Measurements from ENCODE around the gene CCHCR1.
A peak's percentile ranks its signal among the peaks of the same experiment; 100 is the strongest.
"Not testable (repeated sequence)": the region's sequence is repeated elsewhere in the genome, so short reads cannot be mapped to it uniquely, and the experiment has no call there.

CCHCR1 gene

DNA sequence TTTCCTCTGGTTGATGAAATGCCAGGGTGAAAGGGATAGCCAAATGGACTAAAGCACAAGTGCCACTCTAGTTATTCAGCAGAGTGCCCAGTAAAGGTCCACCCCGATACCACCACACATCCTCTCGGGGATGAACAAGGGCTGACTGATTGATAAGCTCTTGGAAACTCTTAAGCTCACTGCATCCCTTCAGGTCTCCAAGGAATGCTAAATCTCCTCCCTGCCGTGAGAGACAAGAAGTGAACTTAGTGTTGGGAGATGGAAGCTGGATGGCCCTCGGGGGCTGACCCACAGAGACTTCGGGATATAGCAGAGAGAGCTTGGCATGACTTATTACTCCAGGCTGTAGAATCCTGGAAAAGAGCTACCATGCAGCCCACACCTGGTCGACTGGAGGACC is 26.3 kb upstream of the CCHCR1 start:
- not testable (repeated sequence) for H3K9me3 ChIP-seq (ENCODE audit: control insufficient read depth, low read length); H3K4me1 ChIP-seq (ENCODE audit: control insufficient read depth, insufficient read depth, low read length, poor library complexity, severe bottlenecking); DNase-seq; H3K27ac ChIP-seq (ENCODE audit: insufficient read depth, low read length, poor library complexity, severe bottlenecking); H3K27me3 ChIP-seq (replicated peaks; ENCODE audit: control insufficient read depth, insufficient read depth, low read length, poor library complexity, severe bottlenecking); H3K36me3 ChIP-seq (ENCODE audit: control insufficient read depth, insufficient read depth, low read length); H3K4me3 ChIP-seq (ENCODE audit: insufficient read depth, low read depth, low read length, poor library complexity, severe bottlenecking)

DNA sequence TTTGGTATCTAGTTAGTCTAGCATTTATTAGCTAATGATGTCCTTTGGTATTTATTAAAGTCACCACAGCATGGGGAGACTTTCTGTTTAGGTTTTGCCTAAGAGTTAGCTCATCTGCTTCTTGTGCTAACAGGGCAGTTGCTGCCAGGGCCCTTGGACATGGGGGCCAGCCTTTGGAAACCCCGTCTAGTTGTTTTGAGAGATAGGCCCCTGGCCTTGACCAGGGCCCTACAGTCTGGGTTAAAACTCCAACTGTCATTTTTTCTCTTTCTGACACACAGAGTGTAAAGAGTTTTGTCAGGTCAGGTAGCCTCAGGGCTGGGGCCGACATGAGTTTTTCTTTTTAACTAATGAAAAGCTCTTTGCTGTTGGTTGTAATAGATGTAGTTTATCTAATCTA is 25.7 kb upstream of the CCHCR1 start:
- H3K9me3 ChIP-seq (ENCODE audit: control insufficient read depth, low read length); H3K4me1 ChIP-seq (ENCODE audit: control insufficient read depth, insufficient read depth, low read length, poor library complexity, severe bottlenecking); H3K4me3 ChIP-seq (ENCODE audit: insufficient read depth, low read depth, low read length, poor library complexity, severe bottlenecking); H3K36me3 ChIP-seq (ENCODE audit: control insufficient read depth, insufficient read depth, low read length); H3K27me3 ChIP-seq (replicated peaks; ENCODE audit: control insufficient read depth, insufficient read depth, low read length, poor library complexity, severe bottlenecking); H3K27ac ChIP-seq (ENCODE audit: insufficient read depth, low read length, poor library complexity, severe bottlenecking); DNase-seq: not testable (repeated sequence)

GRCh38 chr6:31180500-31180899 is 22.9 kb upstream of the CCHCR1 start:
- H3K4me3 ChIP-seq (ENCODE audit: insufficient read depth, low read depth, low read length, poor library complexity, severe bottlenecking) = peak overlapping the region; percentile 44
- H3K36me3 ChIP-seq (ENCODE audit: control insufficient read depth, insufficient read depth, low read length) = no peaks in the 10 kb centered on the region
- no peaks in the 10 kb centered on the region for H3K27me3 ChIP-seq (replicated peaks; ENCODE audit: control insufficient read depth, insufficient read depth, low read length, poor library complexity, severe bottlenecking)
- peak in 2 of 3 donors; percentile 24 to 69 for DNase-seq
- H3K4me1 ChIP-seq (ENCODE audit: control insufficient read depth, insufficient read depth, low read length, poor library complexity, severe bottlenecking) = peaks cover 8% of the 10 kb centered on the region
- no peak overlapping the region for H3K27ac ChIP-seq (ENCODE audit: insufficient read depth, low read length, poor library complexity, severe bottlenecking)
- no peaks in the 10 kb centered on the region for H3K9me3 ChIP-seq (ENCODE audit: control insufficient read depth, low read length)

DNA sequence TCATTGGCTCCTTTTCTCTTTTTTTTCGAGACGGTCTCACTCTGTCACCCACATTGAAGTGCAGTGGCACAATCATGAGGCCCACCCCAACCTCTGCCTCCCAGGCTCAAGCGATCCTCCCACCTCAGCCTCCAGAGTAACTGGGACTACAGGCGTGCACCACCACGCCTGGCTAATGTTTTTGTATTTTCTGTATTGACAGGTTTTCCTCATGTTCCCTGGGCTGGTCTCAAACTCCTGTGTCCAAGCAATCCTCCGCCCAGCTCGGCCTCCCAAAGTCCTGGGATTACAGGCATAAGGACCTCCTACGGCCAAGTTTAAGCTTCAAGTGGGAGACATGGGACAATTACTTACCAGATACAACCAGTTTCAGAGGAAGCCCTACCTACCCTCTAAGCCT is 22.3 kb upstream of the CCHCR1 start:
- peaks cover 8% of the 10 kb centered on the region for H3K4me1 ChIP-seq (ENCODE audit: control insufficient read depth, insufficient read depth, low read length, poor library complexity, severe bottlenecking)
- no peak for DNase-seq
- no peak overlapping the region for H3K27ac ChIP-seq (ENCODE audit: insufficient read depth, low read length, poor library complexity, severe bottlenecking)
- H3K36me3 ChIP-seq (ENCODE audit: control insufficient read depth, insufficient read depth, low read length) = no peaks in the 10 kb centered on the region
- no peaks in the 10 kb centered on the region for H3K9me3 ChIP-seq (ENCODE audit: control insufficient read depth, low read length)
- H3K4me3 ChIP-seq (ENCODE audit: insufficient read depth, low read depth, low read length, poor library complexity, severe bottlenecking) = peak overlapping the region; percentile 44
- no peaks in the 10 kb centered on the region for H3K27me3 ChIP-seq (replicated peaks; ENCODE audit: control insufficient read depth, insufficient read depth, low read length, poor library complexity, severe bottlenecking)

DNA sequence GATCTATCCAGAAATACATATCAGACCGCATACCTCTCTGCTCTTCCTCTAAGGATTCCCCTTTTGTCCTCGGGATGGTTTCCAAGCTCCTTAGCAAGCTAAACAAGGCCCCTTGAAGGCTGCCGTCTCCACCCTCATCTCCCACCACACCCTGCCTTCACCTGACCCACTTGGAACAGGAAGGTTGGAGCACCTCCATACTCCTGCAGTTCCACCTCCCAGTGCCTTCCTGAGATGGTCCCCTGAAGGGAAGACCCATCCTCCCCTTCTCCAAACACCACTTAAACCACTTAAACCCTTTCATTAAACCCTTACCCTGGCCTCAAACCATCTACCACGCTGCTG is 21.4 kb upstream of the CCHCR1 start:
- no peaks in the 10 kb centered on the region for H3K36me3 ChIP-seq (ENCODE audit: control insufficient read depth, insufficient read depth, low read length)
- no peak for DNase-seq
- no peak overlapping the region for H3K27ac ChIP-seq (ENCODE audit: insufficient read depth, low read length, poor library complexity, severe bottlenecking)
- no peaks in the 10 kb centered on the region for H3K27me3 ChIP-seq (replicated peaks; ENCODE audit: control insufficient read depth, insufficient read depth, low read length, poor library complexity, severe bottlenecking)
- H3K4me3 ChIP-seq (ENCODE audit: insufficient read depth, low read depth, low read length, poor library complexity, severe bottlenecking) = no peak overlapping the region
- peaks cover 8% of the 10 kb centered on the region for H3K4me1 ChIP-seq (ENCODE audit: control insufficient read depth, insufficient read depth, low read length, poor library complexity, severe bottlenecking)
- H3K9me3 ChIP-seq (ENCODE audit: control insufficient read depth, low read length) = no peaks in the 10 kb centered on the region

DNA sequence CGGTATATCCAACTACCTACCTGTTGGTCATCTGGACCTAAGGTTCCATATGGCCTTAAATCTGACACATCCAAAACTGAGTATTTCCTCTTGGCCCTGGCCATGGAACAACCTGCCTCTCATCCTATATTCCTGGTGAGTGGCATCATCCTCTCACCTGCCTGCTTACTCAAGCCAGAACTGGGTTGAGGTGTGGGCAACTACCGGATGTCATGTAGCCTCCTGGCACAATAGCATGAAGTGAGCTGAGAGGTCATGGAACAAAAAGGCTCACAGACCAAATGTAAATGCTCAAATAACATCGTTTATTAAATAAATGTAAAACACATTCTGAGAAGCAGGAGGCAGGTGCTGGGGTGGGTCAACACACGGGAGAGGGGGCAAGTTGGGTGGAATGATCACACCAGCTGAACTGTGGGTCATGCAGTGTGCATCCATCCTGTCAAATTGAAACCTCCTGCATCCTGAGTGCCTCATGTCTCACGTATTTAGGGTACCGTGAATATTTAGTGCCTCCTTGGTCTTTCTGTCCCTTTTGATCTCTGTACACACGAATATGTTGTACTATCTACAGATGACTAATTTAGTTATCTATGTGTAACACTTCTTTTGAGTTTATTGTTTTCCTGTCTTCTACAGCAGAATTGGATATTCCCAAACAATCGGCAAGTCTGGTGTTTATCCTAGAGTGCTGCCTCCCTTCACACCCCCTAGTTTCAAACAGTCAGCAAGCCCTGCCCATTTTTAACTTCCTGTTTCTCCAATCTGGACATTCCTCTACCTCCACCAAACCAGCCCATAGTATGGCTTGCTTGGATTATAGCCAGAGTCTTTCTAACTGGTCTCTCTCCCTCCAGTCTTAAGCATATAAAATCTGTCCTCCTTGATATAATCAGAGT is 20.8 kb upstream of the CCHCR1 start:
- DNase-seq = no peak
- Histone ChIP-seq H3K36me3 (ENCODE audit: control insufficient read depth, insufficient read depth, low read length) (no peaks in the 10 kb centered on the region), H3K9me3 (ENCODE audit: control insufficient read depth, low read length) (no peaks in the 10 kb centered on the region), H3K4me3 (ENCODE audit: insufficient read depth, low read depth, low read length, poor library complexity, severe bottlenecking) (no peak overlapping the region), H3K4me1 (ENCODE audit: control insufficient read depth, insufficient read depth, low read length, poor library complexity, severe bottlenecking) (peaks cover 8% of the 10 kb centered on the region), H3K27me3 (replicated peaks; ENCODE audit: control insufficient read depth, insufficient read depth, low read length, poor library complexity, severe bottlenecking) (no peaks in the 10 kb centered on the region), H3K27ac (ENCODE audit: insufficient read depth, low read length, poor library complexity, severe bottlenecking) (no peak overlapping the region)

DNA sequence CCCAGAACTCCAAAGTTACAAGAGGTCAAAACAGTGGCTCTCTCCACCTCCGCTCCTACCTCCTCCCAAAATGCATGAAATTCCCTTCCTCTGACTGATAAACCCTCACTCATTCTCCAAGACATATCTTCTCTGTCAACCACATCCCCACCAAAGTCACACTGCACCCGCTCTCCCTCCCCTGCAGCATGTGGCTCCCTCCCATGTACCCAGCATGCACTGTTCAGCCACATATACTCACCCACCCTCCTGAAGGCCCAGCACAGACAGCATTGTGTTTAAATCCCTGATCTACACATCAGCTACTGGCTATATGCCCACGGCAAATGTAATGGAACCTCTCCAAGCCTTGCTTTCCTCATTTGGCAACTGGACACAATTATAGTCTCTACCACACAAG is 18.4 kb upstream of the CCHCR1 start:
- H3K4me1 ChIP-seq (ENCODE audit: control insufficient read depth, insufficient read depth, low read length, poor library complexity, severe bottlenecking) = peaks cover 8% of the 10 kb centered on the region
- H3K9me3 ChIP-seq (ENCODE audit: control insufficient read depth, low read length) = no peaks in the 10 kb centered on the region
- no peak overlapping the region for H3K4me3 ChIP-seq (ENCODE audit: insufficient read depth, low read depth, low read length, poor library complexity, severe bottlenecking)
- no peaks in the 10 kb centered on the region for H3K27me3 ChIP-seq (replicated peaks; ENCODE audit: control insufficient read depth, insufficient read depth, low read length, poor library complexity, severe bottlenecking)
- no peaks in the 10 kb centered on the region for H3K36me3 ChIP-seq (ENCODE audit: control insufficient read depth, insufficient read depth, low read length)
- no peak for DNase-seq
- no peak overlapping the region for H3K27ac ChIP-seq (ENCODE audit: insufficient read depth, low read length, poor library complexity, severe bottlenecking)

- Histone ChIP-seq H3K36me3 (ENCODE audit: control insufficient read depth, insufficient read depth, low read length) (no peaks in the 10 kb centered on the region), H3K27ac (ENCODE audit: insufficient read depth, low read length, poor library complexity, severe bottlenecking) (no peak overlapping the region), H3K4me3 (ENCODE audit: insufficient read depth, low read depth, low read length, poor library complexity, severe bottlenecking) (no peak overlapping the region), H3K4me1 (ENCODE audit: control insufficient read depth, insufficient read depth, low read length, poor library complexity, severe bottlenecking) (peaks cover 8% of the 10 kb centered on the region), H3K9me3 (ENCODE audit: control insufficient read depth, low read length) (no peaks in the 10 kb centered on the region), H3K27me3 (replicated peaks; ENCODE audit: control insufficient read depth, insufficient read depth, low read length, poor library complexity, severe bottlenecking) (no peaks in the 10 kb centered on the region)
- no peak for DNase-seq
These were observed 16.8 kb upstream of the CCHCR1 start for GRCh38 chr6:31174378-31174777.

GRCh38 chr6:31173406-31173805 is 15.8 kb upstream of the CCHCR1 start:
- H3K36me3 ChIP-seq (ENCODE audit: control insufficient read depth, insufficient read depth, low read length) = no peaks in the 10 kb centered on the region
- no peaks in the 10 kb centered on the region for H3K9me3 ChIP-seq (ENCODE audit: control insufficient read depth, low read length)
- H3K27me3 ChIP-seq (replicated peaks; ENCODE audit: control insufficient read depth, insufficient read depth, low read length, poor library complexity, severe bottlenecking) = no peaks in the 10 kb centered on the region
- no peak overlapping the region for H3K27ac ChIP-seq (ENCODE audit: insufficient read depth, low read length, poor library complexity, severe bottlenecking)
- peaks cover 4% of the 10 kb centered on the region for H3K4me1 ChIP-seq (ENCODE audit: control insufficient read depth, insufficient read depth, low read length, poor library complexity, severe bottlenecking)
- no peak for DNase-seq
- H3K4me3 ChIP-seq (ENCODE audit: insufficient read depth, low read depth, low read length, poor library complexity, severe bottlenecking) = no peak overlapping the region

- no peak overlapping the region for H3K4me3 ChIP-seq (ENCODE audit: insufficient read depth, low read depth, low read length, poor library complexity, severe bottlenecking)
- no peak for DNase-seq
- no peaks in the 10 kb centered on the region for H3K4me1 ChIP-seq (ENCODE audit: control insufficient read depth, insufficient read depth, low read length, poor library complexity, severe bottlenecking)
- H3K36me3 ChIP-seq (ENCODE audit: control insufficient read depth, insufficient read depth, low read length) = no peaks in the 10 kb centered on the region
- no peaks in the 10 kb centered on the region for H3K27me3 ChIP-seq (replicated peaks; ENCODE audit: control insufficient read depth, insufficient read depth, low read length, poor library complexity, severe bottlenecking)
- no peak overlapping the region for H3K27ac ChIP-seq (ENCODE audit: insufficient read depth, low read length, poor library complexity, severe bottlenecking)
- no peaks in the 10 kb centered on the region for H3K9me3 ChIP-seq (ENCODE audit: control insufficient read depth, low read length)
These were observed 15.4 kb upstream of the CCHCR1 start for GRCh38 chr6:31172973-31173384.

Measured in effector memory CD4-positive, alpha-beta T cell (primary cell).